Osteoblast (primary cell): ENCODE data around the gene EOLA1. TPM values are rescaled to one million over a fixed set of nuclear protein-coding genes. Genes with fewer than 3 reads are reported as not detected.
"Not testable (repeated sequence)": the region's sequence is repeated elsewhere in the genome, so short reads cannot be mapped to it uniquely, and the experiment has no call there.

ENCODE experiments used
- DNase-seq: peaks from one replicate; pipeline ENCODE4 v3.0.0; 2011; ENCODE audit warnings: low spot score, mixed read lengths; ENCODE audit not compliant: insufficient read length; ENCODE audit errors: missing footprints
- H2AFZ ChIP-seq: 2 replicates; pipeline ENCODE4 v1.6.0; 2011; ENCODE audit warnings: mild to moderate bottlenecking, low read length
- H3K27ac ChIP-seq: 2 replicates; pipeline ENCODE4 v1.5.1; 2011; ENCODE audit warnings: mild to moderate bottlenecking, low read depth, low read length, moderate library complexity
- H3K27me3 ChIP-seq: 2 replicates; pipeline ENCODE4 v1.6.0; 2012; ENCODE audit warnings: mild to moderate bottlenecking, control low read depth, inconsistent platforms, low read length, moderate library complexity; ENCODE audit not compliant: insufficient read depth
- H3K36me3 ChIP-seq: 2 replicates; pipeline ENCODE4 v1.5.1; 2011; ENCODE audit warnings: mild to moderate bottlenecking, low read length, control low read depth, moderate library complexity; ENCODE audit not compliant: insufficient read depth
- H3K4me1 ChIP-seq: 2 replicates; pipeline ENCODE4 v1.5.1; 2011; ENCODE audit warnings: mild to moderate bottlenecking, low read length, control low read depth, moderate library complexity; ENCODE audit not compliant: insufficient read depth
- H3K4me2 ChIP-seq: 2 replicates; pipeline ENCODE4 v1.6.0; 2011; ENCODE audit warnings: mild to moderate bottlenecking, low read length; ENCODE audit not compliant: insufficient read depth
- H3K4me3 ChIP-seq: fragments of 200-600 bp; sonication (generic); 3 replicates; pipeline ENCODE4 v1.5.1; 2012; ENCODE audit warnings: mild to moderate bottlenecking, low read length, inconsistent platforms; ENCODE audit not compliant: insufficient read depth
- H3K79me2 ChIP-seq: 2 replicates; pipeline ENCODE4 v1.6.0; 2012; ENCODE audit warnings: mild to moderate bottlenecking, low read length, control low read depth, inconsistent platforms; ENCODE audit not compliant: insufficient read depth
- H3K9me3 ChIP-seq: 2 replicates; pipeline ENCODE4 v1.5.1; 2011; ENCODE audit warnings: low read depth, low read length, control low read depth
- H4K20me1 ChIP-seq: 2 replicates; pipeline ENCODE4 v1.6.0; 2012; ENCODE audit warnings: mild to moderate bottlenecking, low read length, control low read depth; ENCODE audit not compliant: insufficient read depth
- CTCF ChIP-seq: IDR thresholded peaks from 2 replicates; pipeline ENCODE4 v1.5.1; 2011; ENCODE audit warnings: mild to moderate bottlenecking, low read depth, low read length, moderate library complexity; ENCODE audit errors: extremely low read depth
- total RNA-seq: library from RNA; depleted of rRNA; stranded (reverse); fragments of >200 nt; gene quantifications from 2 replicates; pipeline ENCODE4 v1.2.3, GENCODE V29; 2012

Gene EOLA1
- total RNA-seq, 1 donor: 13.0 TPM

GRCh38 chrX:149518236-149518635 is 22.6 kb upstream of the EOLA1 start:
- Histone ChIP-seq H3K27ac (no peak overlapping the region), H4K20me1 (no peaks in the 10 kb centered on the region), H2AFZ (no peak overlapping the region), H3K9me3 (no peaks in the 10 kb centered on the region), H3K27me3 (no peaks in the 10 kb centered on the region), H3K4me3 (no peak overlapping the region), H3K4me2 (no peak overlapping the region), H3K4me1 (peaks cover 3% of the 10 kb centered on the region), H3K79me2 (no peaks in the 10 kb centered on the region), H3K36me3 (no peaks in the 10 kb centered on the region)
- DNase-seq: no peak
- no peak for TF ChIP-seq CTCF

DNA sequence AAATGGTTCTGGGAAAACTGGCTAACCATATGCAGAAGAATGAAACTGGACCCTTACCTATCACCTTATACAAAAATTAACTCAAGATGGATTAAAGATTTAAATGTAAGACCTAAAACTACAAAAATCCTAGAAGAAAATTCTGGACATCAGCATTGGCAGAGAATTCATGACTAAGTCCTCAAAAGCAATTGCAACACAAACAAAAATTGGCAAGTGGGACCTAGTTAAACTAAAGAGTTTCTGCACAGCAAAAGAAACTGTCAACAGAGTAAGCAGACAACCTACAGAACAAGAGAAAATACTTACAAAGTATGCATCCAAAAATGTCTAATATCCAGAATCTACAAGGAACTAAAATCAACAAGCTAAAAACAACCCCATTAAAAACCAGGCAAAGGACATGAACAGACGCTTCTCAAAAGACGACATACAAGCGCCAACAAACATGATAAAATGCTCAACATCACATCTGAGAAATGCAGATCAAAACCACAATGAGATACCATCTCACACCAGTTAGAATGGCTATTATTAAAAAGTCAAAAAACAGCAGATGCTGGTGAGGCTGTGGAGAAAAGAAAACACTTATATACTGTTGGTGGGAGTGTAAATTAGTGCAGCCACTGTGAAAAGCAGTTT is 20.1 kb upstream of the EOLA1 start:
- H3K4me3 ChIP-seq, H3K79me2 ChIP-seq, H3K4me1 ChIP-seq, H3K27me3 ChIP-seq, H3K4me2 ChIP-seq, H4K20me1 ChIP-seq, H3K27ac ChIP-seq, DNase-seq, H2AFZ ChIP-seq, H3K9me3 ChIP-seq, H3K36me3 ChIP-seq: not testable (repeated sequence)

- Histone ChIP-seq H4K20me1 (no peaks in the 10 kb centered on the region), H3K27me3 (no peaks in the 10 kb centered on the region), H3K4me3 (no peak overlapping the region), H3K27ac (no peak overlapping the region), H3K4me1 (no peaks in the 10 kb centered on the region), H3K4me2 (no peak overlapping the region), H3K9me3 (no peaks in the 10 kb centered on the region), H3K79me2 (no peaks in the 10 kb centered on the region), H3K36me3 (no peaks in the 10 kb centered on the region), H2AFZ (no peak overlapping the region)
- no peak for DNase-seq
- TF ChIP-seq CTCF: no peak
These were observed 19.4 kb upstream of the EOLA1 start for GRCh38 chrX:149521438-149521837.

GRCh38 chrX:149522916-149523315 is 17.9 kb upstream of the EOLA1 start:
- Histone ChIP-seq H2AFZ (no peak overlapping the region), H4K20me1 (no peaks in the 10 kb centered on the region), H3K4me3 (no peak overlapping the region), H3K27ac (no peak overlapping the region), H3K79me2 (no peaks in the 10 kb centered on the region), H3K4me1 (no peaks in the 10 kb centered on the region), H3K4me2 (no peak overlapping the region), H3K9me3 (no peaks in the 10 kb centered on the region), H3K27me3 (no peaks in the 10 kb centered on the region), H3K36me3 (no peaks in the 10 kb centered on the region)
- no peak for DNase-seq
- no peak for TF ChIP-seq CTCF

DNA sequence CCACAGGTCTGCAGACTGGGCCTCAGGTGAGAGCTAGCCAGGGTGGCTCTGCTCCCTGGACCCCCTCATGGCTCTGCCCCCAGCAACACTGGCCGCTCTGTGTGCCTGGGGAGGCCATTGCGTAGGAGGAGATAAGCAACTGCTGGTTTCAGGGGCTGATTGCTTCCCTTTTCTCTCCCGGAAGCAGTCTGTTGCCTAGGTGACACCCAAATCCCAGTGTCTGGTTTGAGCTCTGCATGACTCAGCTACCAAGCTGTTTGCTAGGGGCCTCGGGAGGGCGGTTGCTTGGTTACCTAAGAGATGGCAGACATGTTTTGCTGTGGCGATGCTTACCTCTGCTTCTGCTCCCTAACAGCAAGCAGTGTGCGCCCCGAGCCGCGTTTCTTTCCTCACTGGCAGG is 15.4 kb upstream of the EOLA1 start:
- DNase-seq, H2AFZ ChIP-seq, H3K9me3 ChIP-seq, H3K4me3 ChIP-seq, H3K4me2 ChIP-seq, H3K36me3 ChIP-seq, H3K27ac ChIP-seq, H3K27me3 ChIP-seq, H3K79me2 ChIP-seq, H3K4me1 ChIP-seq, H4K20me1 ChIP-seq: not testable (repeated sequence)

- not testable (repeated sequence) for H3K4me2 ChIP-seq, H3K79me2 ChIP-seq, H3K27me3 ChIP-seq, DNase-seq, H3K9me3 ChIP-seq, H3K27ac ChIP-seq, H2AFZ ChIP-seq, H3K36me3 ChIP-seq, H3K4me3 ChIP-seq, H4K20me1 ChIP-seq, H3K4me1 ChIP-seq
These were observed 14.9 kb upstream of the EOLA1 start for GRCh38 chrX:149525903-149526302.

GRCh38 chrX:149526318-149527033 is 14.3 kb upstream of the EOLA1 start:
- not testable (repeated sequence) for H3K36me3 ChIP-seq, DNase-seq, H3K9me3 ChIP-seq, H3K27ac ChIP-seq, H3K27me3 ChIP-seq, H3K79me2 ChIP-seq, H4K20me1 ChIP-seq, H3K4me3 ChIP-seq, H3K4me2 ChIP-seq, H3K4me1 ChIP-seq, H2AFZ ChIP-seq
